H1 (cell line): Measurements from ENCODE around the gene NFIA.

Experiments
- CREB1 ChIP-seq: IDR thresholded peaks from 2 replicates; pipeline ENCODE4 v1.6.1; 2012; ENCODE audit warnings: inconsistent platforms
- CTCF ChIP-seq, 3 experiments: IDR thresholded peaks; 1 replicate in 2 of 3; 2 replicates in 1 of 3; pipeline versions ENCODE4 v1.5.1 to v1.6.1; 2011; ENCODE audit warnings: low read length in 3 of 3, mild to moderate bottlenecking in 3 of 3, inconsistent platforms in 2 of 3, low read depth in 1 of 3, moderate library complexity in 1 of 3; ENCODE audit not compliant: insufficient read depth in 1 of 3; ENCODE audit errors: control extremely low read depth in 1 of 3
- E2F6 ChIP-seq: IDR thresholded peaks from 2 replicates; pipeline ENCODE4 v1.6.1; 2012; ENCODE audit warnings: inconsistent platforms
- EZH2 ChIP-seq: fragments of 200-600 bp; sonication (generic); IDR thresholded peaks from 2 replicates; pipeline ENCODE4 v1.7.1; 2012; ENCODE audit warnings: low read depth, mild to moderate bottlenecking, moderate library complexity, low read length, inconsistent platforms; ENCODE audit not compliant: severe bottlenecking
- FOSL1 ChIP-seq: IDR thresholded peaks from 2 replicates; pipeline ENCODE4 v1.6.1; 2011; ENCODE audit warnings: mild to moderate bottlenecking, low read depth, low read length, moderate library complexity; ENCODE audit not compliant: insufficient read depth
- GABPA ChIP-seq: IDR thresholded peaks from 2 replicates; pipeline ENCODE4 v1.6.1; 2011; ENCODE audit warnings: mild to moderate bottlenecking, low read length, moderate library complexity, borderline replicate concordance; ENCODE audit not compliant: insufficient read depth
- POLR2A ChIP-seq, 2 experiments: IDR thresholded peaks; 1 replicate in 1 of 2; 2 replicates in 1 of 2; pipeline ENCODE4 v1.6.1; 2011; ENCODE audit warnings: low read depth in 2 of 2, low read length in 2 of 2, mild to moderate bottlenecking in 2 of 2; ENCODE audit errors: control extremely low read depth in 1 of 2
- TAF1 ChIP-seq: IDR thresholded peaks from 2 replicates; pipeline ENCODE4 v1.6.1; 2011; ENCODE audit warnings: mild to moderate bottlenecking, low read depth, low read length
- YY1 ChIP-seq: IDR thresholded peaks from 2 replicates; pipeline ENCODE4 v1.6.1; 2011; ENCODE audit warnings: low read depth, mild to moderate bottlenecking, low read length
- TF ChIP-seq, protein P1 (sequence below): IDR thresholded peaks from 2 replicates; pipeline ENCODE4 v1.6.1; 2011; ENCODE audit warnings: low read depth, mild to moderate bottlenecking, low read length; ENCODE audit not compliant: insufficient read depth

DNA sequence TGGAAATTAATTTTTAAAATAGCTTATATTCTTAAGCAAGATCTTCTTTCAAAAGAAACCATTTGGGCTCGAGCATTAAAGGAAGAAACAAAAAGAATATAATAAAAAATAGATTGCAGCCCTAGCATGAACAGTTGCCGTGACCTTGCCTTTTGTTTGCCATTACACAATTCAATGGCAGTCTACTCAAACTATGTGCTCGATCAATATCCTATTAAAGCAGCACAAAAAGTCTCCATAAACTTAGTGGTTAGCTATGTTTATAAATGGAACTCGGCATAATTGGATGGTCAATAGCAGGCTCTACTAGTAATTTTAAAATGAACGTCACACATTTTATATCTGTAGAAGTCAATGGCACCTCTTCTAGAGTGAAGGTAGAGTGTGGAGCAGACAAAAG lies 256.5 kb downstream of the NFIA start:
- TF ChIP-seq CTCF (IDR thresholded peaks at IDR 0.05; ENCODE audit: control extremely low read depth in 1 of 3, insufficient read depth in 1 of 3, low read depth in 1 of 3, low read length in 3 of 3) (no peak), GABPA (no peak), FOSL1 (no peak), TAF1 (no peak), EZH2 (no peak), POLR2A (IDR thresholded peaks at IDR 0.05; ENCODE audit: control extremely low read depth in 1 of 2, low read depth in 2 of 2, low read length in 2 of 2) (no peak), YY1 (no peak), E2F6 (no peak), CREB1 (no peak)
- TF ChIP-seq, protein P1, sequence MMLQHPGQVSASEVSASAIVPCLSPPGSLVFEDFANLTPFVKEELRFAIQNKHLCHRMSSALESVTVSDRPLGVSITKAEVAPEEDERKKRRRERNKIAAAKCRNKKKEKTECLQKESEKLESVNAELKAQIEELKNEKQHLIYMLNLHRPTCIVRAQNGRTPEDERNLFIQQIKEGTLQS = no peak
